HG02610 (cell line): Measurements from ENCODE around the gene YPEL5.

Source experiments
- ATAC-seq: cut with Tn5 transposase; IDR thresholded peaks from one replicate; pipeline ENCODE4 v1.9.1; 2021; ENCODE audit warnings: mild to moderate bottlenecking, moderate library complexity; ENCODE audit not compliant: unreplicated experiment

The YPEL5 gene

GRCh38 chr2:30164131-30164925 lies 17.5 kb downstream of the YPEL5 start:
- no peak for ATAC-seq

GRCh38 chr2:30165050-30165520 lies 18.3 kb downstream of the YPEL5 start:
- peak; percentile 73 for ATAC-seq

- ATAC-seq = no peak
Measured at GRCh38 chr2:30165617-30166016, 18.8 kb downstream of the YPEL5 start.

DNA sequence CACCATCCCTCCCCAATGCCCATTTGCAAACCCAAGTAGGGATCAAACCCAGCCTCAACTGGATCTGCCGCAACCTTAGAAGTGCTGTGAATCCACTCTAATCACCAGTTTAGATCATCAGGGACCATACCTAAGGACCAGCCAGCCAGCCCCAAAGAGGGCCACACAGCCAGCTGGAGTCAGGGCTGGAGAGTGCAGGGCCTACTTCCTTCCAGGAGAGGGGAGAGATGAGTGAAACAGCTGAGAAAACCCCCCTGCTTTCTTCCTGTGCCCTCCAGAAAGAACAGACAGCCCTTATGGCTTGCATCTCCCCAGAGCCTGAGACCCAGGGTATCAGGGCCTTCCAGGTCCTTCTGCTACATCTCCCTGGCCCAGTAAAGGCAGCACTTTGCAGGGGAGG lies 25.8 kb downstream of the YPEL5 start:
- no peak for ATAC-seq

DNA sequence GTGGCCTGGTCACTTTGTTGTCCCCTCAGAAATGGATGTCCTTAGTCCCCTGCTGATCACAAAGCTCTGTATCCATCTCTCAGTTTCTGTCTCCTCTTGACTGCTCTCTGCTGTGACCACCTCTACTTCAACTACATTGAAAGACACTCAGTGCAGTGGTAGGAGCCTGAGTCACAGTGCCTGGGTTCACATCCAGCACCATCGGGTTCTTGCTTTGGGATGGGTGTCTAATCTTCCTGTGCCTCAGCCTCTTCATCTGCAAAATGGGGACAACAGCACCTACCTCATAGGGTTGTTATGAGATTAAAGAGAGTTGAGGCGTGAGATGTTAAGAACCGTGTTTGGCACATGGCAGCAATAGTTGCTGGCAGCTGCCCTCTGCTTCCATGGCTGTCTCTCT lies 30.6 kb downstream of the YPEL5 start:
- no peak for ATAC-seq

DNA sequence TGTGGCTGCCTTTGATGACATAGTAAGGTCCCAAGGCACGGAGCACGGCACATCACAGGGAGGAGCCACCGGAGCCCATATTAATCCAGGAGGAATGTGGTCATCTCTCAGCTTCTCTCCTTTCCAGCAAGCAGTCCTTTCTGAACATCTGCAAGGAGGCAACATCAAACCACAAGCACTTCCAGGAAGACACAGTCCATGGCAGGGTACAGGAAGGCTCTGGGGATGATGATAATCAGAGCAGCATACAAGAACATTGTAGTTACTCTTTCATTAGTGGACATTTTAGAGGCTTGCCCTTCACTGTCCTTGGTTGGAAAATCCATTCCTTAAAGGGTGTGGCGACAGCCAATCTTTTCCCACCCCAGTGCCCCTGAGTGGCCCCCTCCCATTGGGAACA lies 31.1 kb downstream of the YPEL5 start:
- ATAC-seq = no peak

GRCh38 chr2:30178618-30179434 lies 32.0 kb downstream of the YPEL5 start:
- no peak for ATAC-seq

- ATAC-seq = no peak
Measured at GRCh38 chr2:30179536-30179935, 32.7 kb downstream of the YPEL5 start.

- ATAC-seq = no peak
Measured at GRCh38 chr2:30180226-30180625, 33.4 kb downstream of the YPEL5 start.

DNA sequence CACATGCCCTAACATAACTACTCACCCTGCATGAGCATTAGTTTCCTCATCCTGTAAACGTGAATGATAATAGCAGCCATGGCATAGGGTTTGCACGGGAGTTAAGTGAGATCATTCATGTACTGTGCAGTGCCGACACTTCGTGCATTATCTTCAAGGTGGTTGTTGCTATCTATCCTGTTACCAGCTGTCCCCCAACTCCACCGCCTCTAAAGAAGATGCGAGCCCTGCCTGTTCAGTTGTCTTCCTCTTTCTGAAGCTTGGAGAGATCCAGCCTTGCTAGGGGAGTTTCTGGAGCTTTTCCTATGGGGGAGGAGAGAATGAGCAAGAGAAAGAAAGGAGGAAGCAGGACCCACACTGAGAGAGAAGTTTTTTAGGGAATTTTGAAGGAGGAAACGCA lies 34.4 kb downstream of the YPEL5 start:
- no peak for ATAC-seq

- ATAC-seq = no peak
Measured at GRCh38 chr2:30184035-30184434, 37.2 kb downstream of the YPEL5 start.

GRCh38 chr2:30185178-30185577 lies 38.4 kb downstream of the YPEL5 start:
- ATAC-seq = no peak

DNA sequence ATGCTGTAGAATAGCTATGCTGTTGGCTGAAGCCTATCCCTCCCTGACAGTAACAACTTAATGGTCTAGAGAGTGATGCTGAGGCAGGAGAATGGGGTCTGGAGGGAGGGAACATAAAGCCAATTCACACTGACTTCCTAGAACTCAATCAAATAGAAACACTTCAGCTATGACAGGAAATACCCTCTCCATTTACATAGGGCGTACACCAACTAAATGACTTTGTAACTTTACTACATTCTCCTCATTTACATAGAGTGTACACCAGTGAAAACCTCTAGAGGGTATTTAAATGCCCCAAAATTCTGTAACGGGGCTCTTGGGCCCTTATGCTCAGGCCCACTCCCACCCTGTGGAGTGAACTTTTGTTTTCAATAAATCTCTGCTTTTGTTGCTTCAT lies 41.5 kb downstream of the YPEL5 start:
- no peak for ATAC-seq

DNA sequence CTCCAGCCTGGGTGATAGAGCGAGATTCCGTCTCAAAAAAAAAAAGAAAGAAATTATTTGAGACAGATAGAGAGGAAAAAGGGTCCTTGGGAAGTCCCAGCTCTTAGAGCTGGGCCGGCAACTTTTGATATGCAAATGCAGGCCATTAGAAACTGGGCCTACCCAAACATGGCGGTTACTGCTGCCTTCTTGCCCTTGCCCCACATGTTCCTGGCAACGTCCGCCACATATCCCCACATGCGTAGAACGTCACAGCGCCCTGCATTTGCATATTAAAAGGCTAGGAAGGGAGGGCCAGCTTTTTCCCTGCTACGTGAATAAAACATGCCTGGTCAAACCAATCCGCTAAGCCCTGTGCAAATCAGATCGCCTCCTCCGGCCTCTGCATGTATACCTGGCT lies 43.8 kb downstream of the YPEL5 start:
- no peak for ATAC-seq

- no peak for ATAC-seq
Measured at GRCh38 chr2:30191107-30191506, 44.3 kb downstream of the YPEL5 start.

DNA sequence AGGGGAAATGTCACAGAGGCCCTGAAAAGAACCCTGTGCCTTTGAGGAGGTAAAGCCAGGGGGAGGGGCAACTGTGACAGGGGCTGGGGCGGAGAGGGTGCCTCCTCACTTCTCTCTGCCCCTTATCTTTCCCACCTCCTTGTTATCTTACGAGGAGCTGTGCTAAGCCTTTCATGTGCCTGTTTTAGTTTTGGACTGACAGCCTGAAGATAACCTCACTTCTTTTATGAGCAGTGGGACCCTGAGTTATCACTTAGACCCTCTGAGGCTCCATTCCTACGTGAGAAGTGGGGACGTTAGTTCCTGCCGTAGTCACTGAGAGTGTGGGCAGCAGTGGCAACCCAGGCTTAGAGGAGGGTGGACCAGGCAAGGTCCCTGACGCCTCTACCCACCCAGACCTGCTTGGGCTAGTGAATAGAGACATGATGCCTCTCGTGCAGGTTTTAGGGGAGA lies 45.0 kb downstream of the YPEL5 start:
- no peak for ATAC-seq

DNA sequence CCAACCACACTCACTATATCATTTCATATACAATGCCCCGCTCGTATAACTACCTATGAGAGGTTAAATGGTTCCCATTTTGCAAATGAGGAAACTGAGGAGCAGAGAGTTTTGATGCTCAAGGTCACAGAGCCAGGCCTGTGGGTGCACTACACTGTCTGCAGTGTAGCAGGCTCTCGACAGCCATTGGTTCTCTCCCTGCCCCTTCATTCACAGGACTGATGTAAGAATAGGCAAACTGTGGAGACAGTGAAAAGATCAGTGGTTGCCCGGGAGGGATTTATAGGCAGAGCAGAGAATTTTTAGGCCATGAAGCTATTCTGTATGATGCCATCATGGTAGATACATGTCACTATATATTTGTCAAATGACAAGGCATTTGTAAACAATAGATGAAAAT lies 45.5 kb downstream of the YPEL5 start:
- no peak for ATAC-seq

DNA sequence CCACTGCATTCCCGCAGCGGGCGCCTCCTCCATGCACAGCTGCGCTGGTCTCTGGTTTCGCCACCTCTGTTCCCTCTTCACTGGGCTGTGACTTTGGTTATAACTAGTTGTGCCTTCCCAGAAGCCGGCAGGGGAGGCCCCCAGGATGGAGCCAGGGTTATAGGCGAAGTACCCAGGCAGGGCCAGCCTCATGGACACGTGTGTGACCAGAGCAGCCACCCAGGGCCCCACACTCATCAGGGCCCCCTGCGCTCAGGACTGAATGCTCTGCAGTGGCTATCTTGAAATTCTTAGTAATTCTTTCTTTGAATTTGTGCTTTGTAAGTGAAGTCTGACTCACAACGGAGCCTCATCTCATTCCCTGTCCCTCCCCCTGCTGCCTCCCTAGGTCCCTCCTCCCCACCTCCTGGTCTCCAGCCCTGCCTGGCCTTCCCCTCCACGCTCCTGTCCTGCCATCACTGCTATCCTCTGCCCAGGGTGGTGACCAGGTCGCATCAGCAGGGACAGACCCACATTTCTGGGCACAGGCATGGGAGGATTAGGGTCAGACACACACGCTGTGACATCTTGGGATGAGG lies 46.4 kb downstream of the YPEL5 start:
- ATAC-seq = no peak

DNA sequence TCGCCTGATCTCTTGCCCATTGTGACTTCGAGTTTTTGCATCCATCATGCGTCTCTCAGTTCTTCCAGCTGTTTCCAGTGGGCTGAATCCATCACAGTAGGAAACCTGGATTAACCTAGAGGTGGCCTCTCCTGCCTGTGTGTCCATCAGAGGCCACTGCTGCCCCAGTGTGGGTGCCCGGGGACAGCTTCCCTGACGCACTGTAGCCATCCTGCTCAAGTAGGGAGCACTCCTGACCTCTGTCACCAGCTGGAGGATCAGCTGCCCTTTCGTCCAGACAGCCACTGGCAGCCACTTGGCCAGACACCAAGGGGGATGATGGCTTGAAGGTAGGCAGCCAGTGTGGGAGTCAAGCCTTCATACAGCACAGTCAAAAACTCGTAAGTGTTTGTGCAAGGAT lies 47.6 kb downstream of the YPEL5 start:
- ATAC-seq = no peak

DNA sequence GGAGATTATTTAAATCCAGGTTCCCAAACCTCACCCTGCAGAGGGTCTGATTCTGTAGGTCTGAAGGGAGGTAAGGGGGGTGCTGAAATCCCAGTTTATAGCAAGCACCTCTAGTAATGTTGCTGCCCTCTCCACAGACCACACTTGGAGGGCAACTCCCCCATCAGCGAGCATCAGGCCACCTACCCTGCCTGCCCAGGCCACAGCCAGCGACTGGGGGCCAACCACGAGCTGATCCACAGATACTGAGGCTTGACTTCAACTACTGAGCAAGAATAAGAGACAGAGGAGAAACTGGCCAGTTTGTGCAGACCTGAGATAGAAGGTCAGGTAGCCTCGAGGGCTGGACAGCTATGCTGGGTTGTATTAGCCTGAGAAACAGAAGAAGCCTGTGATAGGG lies 48.2 kb downstream of the YPEL5 start:
- ATAC-seq = no peak

- ATAC-seq = no peak
Measured at GRCh38 chr2:30197570-30198192, 50.9 kb downstream of the YPEL5 start.
